ENCODE data around the gene NISCH. TPM values are rescaled to one million over a fixed set of nuclear protein-coding genes. Genes with fewer than 3 reads are reported as not detected.

NISCH gene
- total and polyA plus RNA-seq, 9 donors = 47.2 to 91.9 (median 64.0) TPM

- Histone ChIP-seq H3K27ac (ENCODE audit: low read length) (no peak overlapping the region), H3K4me3 (ENCODE audit: low read length) (no peak overlapping the region), H3K27me3 (ENCODE audit: control insufficient read depth, insufficient read depth, low read length) (peaks cover 2% of the 10 kb centered on the region), H3K9me3 (replicated peaks; ENCODE audit: control insufficient read depth, low read depth, low read length) (no peaks in the 10 kb centered on the region), H3K4me1 (ENCODE audit: control insufficient read depth, insufficient read depth, low read length) (peaks cover 61% of the 10 kb centered on the region), H3K36me3 (ENCODE audit: control insufficient read depth, insufficient read depth, low read length) (peaks cover 3% of the 10 kb centered on the region)
- DNase-seq = no peak
- 61% methylated on average over 11 of the region's 12 CpGs for WGBS (ENCODE audit: insufficient coverage)
These were observed 7.7 kb upstream of the NISCH start for GRCh38 chr3:52447512-52448355.

- WGBS (ENCODE audit: insufficient coverage) = 43% methylated on average over 3 of the region's 11 CpGs
- Histone ChIP-seq H3K4me1 (ENCODE audit: control insufficient read depth, insufficient read depth, low read length) (peaks cover 58% of the 10 kb centered on the region), H3K27me3 (ENCODE audit: control insufficient read depth, insufficient read depth, low read length) (peaks cover 2% of the 10 kb centered on the region), H3K9me3 (replicated peaks; ENCODE audit: control insufficient read depth, low read depth, low read length) (no peaks in the 10 kb centered on the region), H3K4me3 (ENCODE audit: low read length) (no peak overlapping the region), H3K36me3 (ENCODE audit: control insufficient read depth, insufficient read depth, low read length) (peaks cover 3% of the 10 kb centered on the region), H3K27ac (ENCODE audit: low read length) (peak overlapping the region; percentile 65)
- no peak for DNase-seq
These were observed 4.7 kb upstream of the NISCH start for GRCh38 chr3:52450489-52451236.

- Histone ChIP-seq H3K27me3 (ENCODE audit: control insufficient read depth, insufficient read depth, low read length) (peaks cover 2% of the 10 kb centered on the region), H3K27ac (ENCODE audit: low read length) (no peak overlapping the region), H3K4me1 (ENCODE audit: control insufficient read depth, insufficient read depth, low read length) (peaks cover 62% of the 10 kb centered on the region), H3K36me3 (ENCODE audit: control insufficient read depth, insufficient read depth, low read length) (peaks cover 3% of the 10 kb centered on the region), H3K9me3 (replicated peaks; ENCODE audit: control insufficient read depth, low read depth, low read length) (no peaks in the 10 kb centered on the region), H3K4me3 (ENCODE audit: low read length) (no peak overlapping the region)
- WGBS (ENCODE audit: insufficient coverage) = 45% methylated on average over 11 of the region's 24 CpGs
- DNase-seq = no peak
These were observed 3.9 kb upstream of the NISCH start for GRCh38 chr3:52451237-52452083.

- Histone ChIP-seq H3K4me3 (ENCODE audit: low read length) (no peak overlapping the region), H3K27me3 (ENCODE audit: control insufficient read depth, insufficient read depth, low read length) (no peaks in the 10 kb centered on the region), H3K9me3 (replicated peaks; ENCODE audit: control insufficient read depth, low read depth, low read length) (no peaks in the 10 kb centered on the region), H3K4me1 (ENCODE audit: control insufficient read depth, insufficient read depth, low read length) (peaks cover 65% of the 10 kb centered on the region), H3K27ac (ENCODE audit: low read length) (peak overlapping the region; percentile 29), H3K36me3 (ENCODE audit: control insufficient read depth, insufficient read depth, low read length) (peaks cover 3% of the 10 kb centered on the region)
- WGBS (ENCODE audit: insufficient coverage) = 100% methylated on average over 2 of the region's 6 CpGs
- DNase-seq = no peak
These were observed 3.3 kb upstream of the NISCH start for GRCh38 chr3:52452126-52452525.

GRCh38 chr3:52452570-52453221 lies 2.7 kb upstream of the NISCH start:
- H3K4me3 ChIP-seq (ENCODE audit: low read length) = peak overlapping the region; percentile 35

GRCh38 chr3:52453496-52454249 lies 1.7 kb upstream of the NISCH start, which contains the start of gene TNNC1:
TNNC1 (minus strand) TSS chr3:52454041; CDS start chr3:52454015, 26 bp downstream.
- H3K4me1 ChIP-seq (ENCODE audit: control insufficient read depth, insufficient read depth, low read length) = peaks cover 69% of the 10 kb centered on the region
- 29% methylated on average over 13 of the region's 16 CpGs for WGBS (ENCODE audit: insufficient coverage)
- peak; percentile 57 for DNase-seq
- H3K36me3 ChIP-seq (ENCODE audit: control insufficient read depth, insufficient read depth, low read length) = peaks cover 14% of the 10 kb centered on the region
- peak within 1 kb of the TSS; percentile 90 for H3K27ac ChIP-seq (ENCODE audit: low read length)
- no peaks in the 10 kb centered on the region for H3K27me3 ChIP-seq (ENCODE audit: control insufficient read depth, insufficient read depth, low read length)
- no peaks in the 10 kb centered on the region for H3K9me3 ChIP-seq (replicated peaks; ENCODE audit: control insufficient read depth, low read depth, low read length)
- H3K4me3 ChIP-seq (ENCODE audit: low read length) = peak within 1 kb of the TSS; percentile 99

More at GRCh38 chr3:52452570-52453221, 2.7 kb upstream of the NISCH start:
- peaks cover 69% of the 10 kb centered on the region for H3K4me1 ChIP-seq (ENCODE audit: control insufficient read depth, insufficient read depth, low read length)
- H3K27me3 ChIP-seq (ENCODE audit: control insufficient read depth, insufficient read depth, low read length) = no peaks in the 10 kb centered on the region
- peak overlapping the region; percentile 77 for H3K27ac ChIP-seq (ENCODE audit: low read length)
- peaks cover 4% of the 10 kb centered on the region for H3K36me3 ChIP-seq (ENCODE audit: control insufficient read depth, insufficient read depth, low read length)
- peak; percentile 54 for DNase-seq
- no peaks in the 10 kb centered on the region for H3K9me3 ChIP-seq (replicated peaks; ENCODE audit: control insufficient read depth, low read depth, low read length)
- WGBS (ENCODE audit: insufficient coverage) = 50% methylated on average over 7 of the region's 11 CpGs

- peak overlapping the region; percentile 90 for H3K27ac ChIP-seq (ENCODE audit: low read length)
- H3K9me3 ChIP-seq (replicated peaks; ENCODE audit: control insufficient read depth, low read depth, low read length) = no peaks in the 10 kb centered on the region
- H3K27me3 ChIP-seq (ENCODE audit: control insufficient read depth, insufficient read depth, low read length) = no peaks in the 10 kb centered on the region
- H3K4me3 ChIP-seq (ENCODE audit: low read length) = no peak overlapping the region
- DNase-seq = no peak
- 67% methylated on average over 6 of the region's 8 CpGs for WGBS (ENCODE audit: insufficient coverage)
- peaks cover 21% of the 10 kb centered on the region for H3K36me3 ChIP-seq (ENCODE audit: control insufficient read depth, insufficient read depth, low read length)
- H3K4me1 ChIP-seq (ENCODE audit: control insufficient read depth, insufficient read depth, low read length) = peaks cover 64% of the 10 kb centered on the region
These were observed 1.0 kb upstream of the NISCH start for GRCh38 chr3:52454250-52454937.

- Histone ChIP-seq H3K36me3 (ENCODE audit: control insufficient read depth, insufficient read depth, low read length) (peaks cover 21% of the 10 kb centered on the region), H3K4me3 (ENCODE audit: low read length) (peak overlapping the region; percentile 99), H3K27me3 (ENCODE audit: control insufficient read depth, insufficient read depth, low read length) (no peaks in the 10 kb centered on the region), H3K4me1 (ENCODE audit: control insufficient read depth, insufficient read depth, low read length) (peaks cover 61% of the 10 kb centered on the region), H3K27ac (ENCODE audit: low read length) (peak overlapping the region; percentile 90), H3K9me3 (replicated peaks; ENCODE audit: control insufficient read depth, low read depth, low read length) (no peaks in the 10 kb centered on the region)
- DNase-seq = no peak
- 66% methylated on average over 11 of the region's 11 CpGs for WGBS (ENCODE audit: insufficient coverage)
These were observed 494 bp upstream of the NISCH start for GRCh38 chr3:52454938-52455282.

Measured in muscle of leg (tissue), 11 donors.